Measurements from ENCODE around the gene TEK. TPM values are rescaled to one million over a fixed set of nuclear protein-coding genes. Genes with fewer than 3 reads are reported as not detected.

Gene TEK
- total RNA-seq, 1 donor from 2014 or later: not detected

- CTCF ChIA-PET: no interaction called here
- peaks cover 2% of the 10 kb centered on the region for H3K27me3 Mint-ChIP-seq
- H3K4me3 Mint-ChIP-seq: no peak overlapping the region
- H3K36me3 Mint-ChIP-seq (ENCODE audit: low read depth): no peaks in the 10 kb centered on the region
- ATAC-seq (ENCODE audit: low read depth) (no peak), DNase-seq (no peak)
- TF ChIP-seq CTCF (IDR thresholded peaks at IDR 0.05): no peak
- intact Hi-C loops (cut with micrococcal nuclease): no loop called here
- no peak overlapping the region for H3K27ac Mint-ChIP-seq
- POLR2A ChIA-PET: no interaction called here
- no peaks in the 10 kb centered on the region for H3K9me3 Mint-ChIP-seq
- H3K4me1 Mint-ChIP-seq: no peaks in the 10 kb centered on the region
Measured at GRCh38 chr9:27157736-27158135, 48.7 kb downstream of the TEK start.

- POLR2A ChIA-PET: no interaction called here
Measured at GRCh38 chr9:27160636-27161035, 51.6 kb downstream of the TEK start.

GRCh38 chr9:27162045-27162444, 53.0 kb downstream of the TEK start:
- ChIA-PET POLR2A (no interaction called here), CTCF (no interaction called here)
- ATAC-seq (ENCODE audit: low read depth) (no peak), DNase-seq (no peak)
- Mint-ChIP-seq H3K27ac (no peak overlapping the region), H3K36me3 (ENCODE audit: low read depth) (no peaks in the 10 kb centered on the region), H3K9me3 (no peaks in the 10 kb centered on the region), H3K4me3 (no peak overlapping the region), H3K27me3 (peaks cover 2% of the 10 kb centered on the region), H3K4me1 (no peaks in the 10 kb centered on the region)
- intact Hi-C loops (cut with micrococcal nuclease): no loop called here
- no peak for TF ChIP-seq CTCF (IDR thresholded peaks at IDR 0.05)

More at GRCh38 chr9:27160636-27161035, 51.6 kb downstream of the TEK start:
- Mint-ChIP-seq H3K9me3 (no peaks in the 10 kb centered on the region), H3K27me3 (peaks cover 2% of the 10 kb centered on the region), H3K4me1 (no peaks in the 10 kb centered on the region), H3K27ac (no peak overlapping the region), H3K4me3 (no peak overlapping the region), H3K36me3 (ENCODE audit: low read depth) (no peaks in the 10 kb centered on the region)
- ATAC-seq (ENCODE audit: low read depth) (no peak), DNase-seq (no peak)
- CTCF ChIA-PET: no interaction called here
- intact Hi-C loops (cut with micrococcal nuclease): no loop called here
- no peak for TF ChIP-seq CTCF (IDR thresholded peaks at IDR 0.05)

- H3K27ac Mint-ChIP-seq: no peak overlapping the region
- TF ChIP-seq CTCF (IDR thresholded peaks at IDR 0.05): no peak
- peaks cover 2% of the 10 kb centered on the region for H3K27me3 Mint-ChIP-seq
- ChIA-PET CTCF (no interaction called here), POLR2A (no interaction called here)
- no peak for ATAC-seq (ENCODE audit: low read depth)
- H3K4me3 Mint-ChIP-seq: no peak overlapping the region
- intact Hi-C loops (cut with micrococcal nuclease): no loop called here
- H3K4me1 Mint-ChIP-seq: no peaks in the 10 kb centered on the region
- DNase-seq: no peak
- H3K9me3 Mint-ChIP-seq: peaks cover 4% of the 10 kb centered on the region
- H3K36me3 Mint-ChIP-seq (ENCODE audit: low read depth): no peaks in the 10 kb centered on the region
Measured at GRCh38 chr9:27165068-27165467, 56.0 kb downstream of the TEK start.

GRCh38 chr9:27165670-27166069, 56.6 kb downstream of the TEK start:
- H3K36me3 Mint-ChIP-seq (ENCODE audit: low read depth): no peaks in the 10 kb centered on the region
- intact Hi-C loops (cut with micrococcal nuclease): no loop called here
- H3K9me3 Mint-ChIP-seq: peaks cover 5% of the 10 kb centered on the region
- H3K4me1 Mint-ChIP-seq: no peaks in the 10 kb centered on the region
- H3K27ac Mint-ChIP-seq: no peak overlapping the region
- ChIA-PET CTCF (no interaction called here), POLR2A (no interaction called here)
- ATAC-seq (ENCODE audit: low read depth) (no peak), DNase-seq (no peak)
- TF ChIP-seq CTCF (IDR thresholded peaks at IDR 0.05): no peak
- peaks cover 2% of the 10 kb centered on the region for H3K27me3 Mint-ChIP-seq
- H3K4me3 Mint-ChIP-seq: no peak overlapping the region
